ENCODE data around the gene DYNC1I1.

The DYNC1I1 gene

DNA sequence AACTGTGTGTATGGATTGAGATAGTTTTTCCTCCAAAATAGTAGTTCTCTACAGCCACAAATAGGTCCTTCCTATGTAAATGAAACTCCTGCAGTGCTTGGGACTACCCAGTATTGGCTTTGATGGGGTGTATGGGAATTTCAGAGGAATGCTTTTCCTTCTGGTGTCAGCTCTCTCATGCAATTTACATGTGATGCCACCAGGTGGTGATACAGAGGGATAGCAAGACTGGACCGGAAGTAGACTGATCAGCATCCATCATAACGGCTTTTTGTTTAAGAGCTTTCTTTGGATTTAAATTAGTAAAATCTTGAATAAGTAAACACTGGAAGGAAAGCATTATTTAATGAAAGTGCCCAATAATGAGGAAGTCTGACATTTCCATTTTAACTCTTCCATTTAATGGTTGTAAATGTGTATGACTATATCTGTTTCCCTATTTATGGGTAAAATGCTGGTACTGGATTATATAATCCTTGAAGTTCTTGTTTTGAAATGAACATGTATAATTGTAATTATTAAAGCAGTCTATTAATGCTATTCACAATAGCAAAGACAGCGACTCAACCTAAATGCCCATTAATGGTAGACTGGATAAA, 22.7 kb downstream of the DYNC1I1 start:
- H3K27me3 ChIP-seq (replicated peaks; ENCODE audit: control insufficient read depth, insufficient read depth, low read length): no peaks in the 10 kb centered on the region
- DNase-seq (ENCODE audit: low read depth): no peak
- H3K4me3 ChIP-seq (ENCODE audit: low read length): no peak overlapping the region
- no peaks in the 10 kb centered on the region for H3K9me3 ChIP-seq (ENCODE audit: control insufficient read depth, low read length)
- no peaks in the 10 kb centered on the region for H3K4me1 ChIP-seq (ENCODE audit: control insufficient read depth, insufficient read depth, low read length)
- H3K36me3 ChIP-seq (ENCODE audit: control insufficient read depth, insufficient read depth, low read length, severe bottlenecking): no peaks in the 10 kb centered on the region
- no peak overlapping the region for H3K9ac ChIP-seq (ENCODE audit: low read length)

DNA sequence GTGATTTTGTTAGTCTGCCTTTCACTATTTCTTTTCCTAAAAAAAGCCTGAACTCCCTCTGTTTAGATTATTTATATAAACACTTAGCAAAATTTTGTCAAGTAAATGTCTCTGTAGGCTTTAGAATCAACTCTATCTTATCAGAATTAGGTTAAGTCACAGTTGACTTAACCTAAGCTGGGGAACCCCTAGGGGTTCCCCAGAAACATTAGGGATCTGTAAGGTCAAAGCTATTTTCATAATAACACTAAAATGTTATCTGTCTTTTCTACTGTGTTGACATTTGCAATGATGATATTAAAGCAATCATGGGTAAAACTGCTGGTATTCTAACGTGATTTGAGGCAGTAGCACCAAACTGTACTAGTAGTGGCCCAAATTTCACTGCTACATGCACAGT, 24.3 kb downstream of the DYNC1I1 start:
- no peak overlapping the region for H3K4me3 ChIP-seq (ENCODE audit: low read length)
- H3K9ac ChIP-seq (ENCODE audit: low read length): no peak overlapping the region
- DNase-seq (ENCODE audit: low read depth): no peak
- H3K36me3 ChIP-seq (ENCODE audit: control insufficient read depth, insufficient read depth, low read length, severe bottlenecking): no peaks in the 10 kb centered on the region
- H3K9me3 ChIP-seq (ENCODE audit: control insufficient read depth, low read length): no peaks in the 10 kb centered on the region
- H3K4me1 ChIP-seq (ENCODE audit: control insufficient read depth, insufficient read depth, low read length): no peaks in the 10 kb centered on the region
- no peaks in the 10 kb centered on the region for H3K27me3 ChIP-seq (replicated peaks; ENCODE audit: control insufficient read depth, insufficient read depth, low read length)

DNA sequence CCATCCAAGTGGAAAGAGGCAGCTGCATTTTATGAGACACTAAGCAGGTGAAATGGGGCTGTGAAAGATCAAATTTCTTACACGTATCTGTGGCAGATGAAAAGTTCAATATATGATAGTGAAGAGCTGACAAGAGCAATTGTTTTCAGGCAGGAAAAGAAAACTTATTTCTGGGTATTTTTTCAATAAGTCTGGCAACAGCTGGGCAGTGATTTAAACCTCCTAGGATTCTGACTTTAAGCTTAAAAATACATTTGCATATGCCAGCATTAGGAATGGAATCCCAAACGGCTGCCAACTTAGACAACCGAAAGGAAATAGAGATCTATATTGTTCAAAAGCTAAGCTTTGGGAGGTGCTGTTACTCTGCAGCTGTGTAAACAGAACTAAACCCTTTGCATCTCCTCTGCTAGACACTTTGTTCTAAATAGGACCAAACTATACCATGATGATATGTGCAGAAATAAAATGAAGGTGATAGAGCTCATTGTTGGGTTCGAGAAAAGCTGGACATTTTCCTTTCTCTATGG, 26.1 kb downstream of the DYNC1I1 start:
- no peak overlapping the region for H3K9ac ChIP-seq (ENCODE audit: low read length)
- H3K27me3 ChIP-seq (replicated peaks; ENCODE audit: control insufficient read depth, insufficient read depth, low read length): no peaks in the 10 kb centered on the region
- no peaks in the 10 kb centered on the region for H3K9me3 ChIP-seq (ENCODE audit: control insufficient read depth, low read length)
- H3K36me3 ChIP-seq (ENCODE audit: control insufficient read depth, insufficient read depth, low read length, severe bottlenecking): no peaks in the 10 kb centered on the region
- H3K4me1 ChIP-seq (ENCODE audit: control insufficient read depth, insufficient read depth, low read length): peaks cover 3% of the 10 kb centered on the region
- peak; percentile 21 for DNase-seq (ENCODE audit: low read depth)
- H3K4me3 ChIP-seq (ENCODE audit: low read length): no peak overlapping the region

DNA sequence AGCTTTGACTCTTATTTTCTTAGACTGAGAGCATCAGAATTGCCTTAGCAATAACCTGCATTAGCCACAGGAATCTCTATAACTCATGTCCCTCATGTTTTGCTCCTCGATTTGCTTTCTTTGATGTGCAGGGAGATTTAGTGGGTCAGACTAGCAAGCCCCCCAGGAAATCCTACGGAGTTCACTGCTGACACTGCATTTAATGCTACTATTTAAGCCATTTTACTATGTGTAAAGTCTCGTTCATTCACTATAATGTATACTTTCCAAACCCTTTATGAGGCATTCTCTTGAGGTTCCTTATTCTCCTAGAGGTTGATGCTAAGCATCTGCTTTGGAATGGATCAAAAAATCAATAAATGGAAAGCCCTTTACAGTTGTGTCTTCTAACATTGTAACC, 28.4 kb downstream of the DYNC1I1 start:
- H3K9ac ChIP-seq (ENCODE audit: low read length): no peak overlapping the region
- no peak overlapping the region for H3K4me3 ChIP-seq (ENCODE audit: low read length)
- no peak for DNase-seq (ENCODE audit: low read depth)
- H3K4me1 ChIP-seq (ENCODE audit: control insufficient read depth, insufficient read depth, low read length): peaks cover 3% of the 10 kb centered on the region
- H3K27me3 ChIP-seq (replicated peaks; ENCODE audit: control insufficient read depth, insufficient read depth, low read length): no peaks in the 10 kb centered on the region
- H3K9me3 ChIP-seq (ENCODE audit: control insufficient read depth, low read length): no peaks in the 10 kb centered on the region
- H3K36me3 ChIP-seq (ENCODE audit: control insufficient read depth, insufficient read depth, low read length, severe bottlenecking): no peaks in the 10 kb centered on the region

DNA sequence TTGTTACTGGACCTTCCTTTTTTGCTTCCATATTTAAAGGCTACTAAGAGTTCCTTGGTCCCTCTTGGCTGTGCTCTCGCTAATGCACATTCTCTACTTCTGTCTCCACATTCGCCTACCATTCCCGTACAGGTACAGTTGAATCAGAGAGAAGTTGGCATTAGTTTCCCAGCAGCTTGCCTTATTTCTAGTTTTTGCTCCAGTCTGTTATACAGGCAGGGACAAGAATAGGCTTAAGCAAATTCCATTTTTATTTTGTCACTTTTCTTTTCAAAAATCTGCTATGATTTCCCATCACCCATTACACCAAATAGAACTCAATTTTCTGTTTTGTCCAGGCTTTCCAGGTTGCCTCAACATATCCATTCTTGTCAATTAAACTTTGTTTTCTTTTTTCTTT, 29.9 kb downstream of the DYNC1I1 start:
- no peaks in the 10 kb centered on the region for H3K27me3 ChIP-seq (replicated peaks; ENCODE audit: control insufficient read depth, insufficient read depth, low read length)
- H3K4me3 ChIP-seq (ENCODE audit: low read length): no peak overlapping the region
- H3K4me1 ChIP-seq (ENCODE audit: control insufficient read depth, insufficient read depth, low read length): peaks cover 3% of the 10 kb centered on the region
- no peaks in the 10 kb centered on the region for H3K9me3 ChIP-seq (ENCODE audit: control insufficient read depth, low read length)
- no peaks in the 10 kb centered on the region for H3K36me3 ChIP-seq (ENCODE audit: control insufficient read depth, insufficient read depth, low read length, severe bottlenecking)
- H3K9ac ChIP-seq (ENCODE audit: low read length): no peak overlapping the region
- DNase-seq (ENCODE audit: low read depth): no peak

DNA sequence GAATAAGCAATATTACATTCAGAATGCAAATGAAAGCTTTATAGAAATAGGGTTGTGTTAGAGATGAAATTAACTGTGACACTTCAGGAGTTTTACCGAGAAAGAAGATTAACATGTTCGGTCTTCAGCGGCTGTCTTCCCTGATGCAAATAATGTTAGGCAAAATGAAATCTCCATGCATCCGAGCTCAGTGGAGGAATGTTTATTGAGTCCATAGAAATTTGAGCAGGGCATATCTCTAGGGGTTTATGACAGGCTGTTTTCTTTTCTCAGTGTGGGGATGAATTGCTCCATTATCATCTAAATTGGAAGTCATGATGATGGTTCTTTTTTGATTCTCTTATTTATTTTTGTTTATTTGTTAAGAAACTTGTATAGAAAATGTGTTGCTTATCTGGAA, 31.7 kb downstream of the DYNC1I1 start:
- DNase-seq (ENCODE audit: low read depth): no peak
- no peaks in the 10 kb centered on the region for H3K36me3 ChIP-seq (ENCODE audit: control insufficient read depth, insufficient read depth, low read length, severe bottlenecking)
- H3K4me1 ChIP-seq (ENCODE audit: control insufficient read depth, insufficient read depth, low read length): peaks cover 3% of the 10 kb centered on the region
- H3K9me3 ChIP-seq (ENCODE audit: control insufficient read depth, low read length): no peaks in the 10 kb centered on the region
- H3K4me3 ChIP-seq (ENCODE audit: low read length): no peak overlapping the region
- H3K27me3 ChIP-seq (replicated peaks; ENCODE audit: control insufficient read depth, insufficient read depth, low read length): no peaks in the 10 kb centered on the region
- H3K9ac ChIP-seq (ENCODE audit: low read length): no peak overlapping the region

DNA sequence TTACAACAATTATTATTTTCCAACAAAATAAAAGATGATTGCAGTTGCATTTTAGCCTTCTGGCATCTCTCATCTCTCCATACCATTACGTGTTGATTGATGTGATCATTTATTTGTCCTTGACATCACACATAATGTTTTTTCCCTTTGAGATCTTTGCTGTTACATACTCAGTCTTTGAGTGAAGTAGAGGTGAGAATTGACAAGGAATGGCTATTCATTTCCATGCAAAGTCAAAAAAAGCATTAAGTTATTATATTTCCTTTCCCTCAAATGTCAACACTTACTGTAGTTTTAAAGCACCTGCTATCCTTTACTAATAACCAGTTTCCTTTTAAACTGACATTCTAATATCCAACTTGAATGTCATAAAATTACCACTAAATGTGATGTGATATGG, 33.6 kb downstream of the DYNC1I1 start:
- H3K4me1 ChIP-seq (ENCODE audit: control insufficient read depth, insufficient read depth, low read length): peaks cover 6% of the 10 kb centered on the region
- no peaks in the 10 kb centered on the region for H3K9me3 ChIP-seq (ENCODE audit: control insufficient read depth, low read length)
- no peak for DNase-seq (ENCODE audit: low read depth)
- H3K9ac ChIP-seq (ENCODE audit: low read length): no peak overlapping the region
- H3K4me3 ChIP-seq (ENCODE audit: low read length): no peak overlapping the region
- no peaks in the 10 kb centered on the region for H3K36me3 ChIP-seq (ENCODE audit: control insufficient read depth, insufficient read depth, low read length, severe bottlenecking)
- no peaks in the 10 kb centered on the region for H3K27me3 ChIP-seq (replicated peaks; ENCODE audit: control insufficient read depth, insufficient read depth, low read length)

DNA sequence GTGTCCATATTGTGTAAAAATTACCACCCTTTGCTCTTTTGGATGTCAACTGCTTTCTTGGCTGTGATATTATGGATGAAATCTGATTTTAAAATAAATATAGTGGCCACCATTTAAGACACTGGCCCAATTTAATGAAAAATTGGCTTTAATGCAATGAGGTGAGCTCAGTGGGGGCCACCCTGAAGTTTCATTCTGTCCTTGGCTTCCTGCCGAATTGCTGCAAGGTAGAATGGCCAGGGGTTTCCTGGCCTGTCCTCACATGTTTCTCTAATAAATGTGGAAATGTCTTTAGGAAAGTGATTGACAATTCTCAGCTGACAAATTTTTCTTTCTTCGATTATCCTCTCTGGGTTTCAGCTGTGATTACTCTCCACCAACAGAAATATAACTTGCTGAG, 36.0 kb downstream of the DYNC1I1 start:
- no peaks in the 10 kb centered on the region for H3K36me3 ChIP-seq (ENCODE audit: control insufficient read depth, insufficient read depth, low read length, severe bottlenecking)
- H3K27me3 ChIP-seq (replicated peaks; ENCODE audit: control insufficient read depth, insufficient read depth, low read length): no peaks in the 10 kb centered on the region
- H3K4me3 ChIP-seq (ENCODE audit: low read length): no peak overlapping the region
- DNase-seq (ENCODE audit: low read depth): no peak
- H3K9me3 ChIP-seq (ENCODE audit: control insufficient read depth, low read length): no peaks in the 10 kb centered on the region
- peaks cover 15% of the 10 kb centered on the region for H3K4me1 ChIP-seq (ENCODE audit: control insufficient read depth, insufficient read depth, low read length)
- no peak overlapping the region for H3K9ac ChIP-seq (ENCODE audit: low read length)

DNA sequence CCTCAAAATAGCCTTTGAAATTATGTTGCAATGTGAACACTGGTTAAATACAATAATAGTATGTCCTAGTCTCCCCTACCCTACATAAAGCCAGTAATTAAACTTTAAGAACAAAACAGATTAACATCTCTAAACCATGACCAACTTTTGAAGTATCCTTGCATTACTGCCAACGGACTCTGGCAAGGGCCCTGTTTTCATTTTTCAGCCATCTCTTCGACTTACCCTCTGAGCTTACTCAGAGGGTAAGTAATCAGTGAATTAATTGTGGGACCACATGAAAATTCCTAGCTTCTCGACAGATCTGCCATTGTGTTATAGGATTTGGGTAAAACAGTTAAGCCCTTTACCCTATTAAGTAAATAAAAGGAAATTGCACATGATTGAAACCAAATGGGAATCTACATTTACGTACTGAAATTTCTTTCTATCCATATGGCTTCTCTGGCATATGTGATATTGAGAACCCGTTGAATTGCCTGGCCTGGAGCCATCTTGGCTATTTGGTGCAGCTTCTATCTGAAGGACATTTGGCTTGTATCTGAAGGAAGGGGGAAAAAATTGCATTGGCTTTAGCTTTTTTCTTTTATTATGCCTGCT, 39.6 kb downstream of the DYNC1I1 start:
- Histone ChIP-seq H3K4me3 (ENCODE audit: low read length) (peak overlapping the region; percentile 53), H3K9ac (ENCODE audit: low read length) (no peak overlapping the region), H3K27me3 (replicated peaks; ENCODE audit: control insufficient read depth, insufficient read depth, low read length) (no peaks in the 10 kb centered on the region), H3K9me3 (ENCODE audit: control insufficient read depth, low read length) (no peaks in the 10 kb centered on the region), H3K36me3 (ENCODE audit: control insufficient read depth, insufficient read depth, low read length, severe bottlenecking) (no peaks in the 10 kb centered on the region), H3K4me1 (ENCODE audit: control insufficient read depth, insufficient read depth, low read length) (peaks cover 15% of the 10 kb centered on the region)
- DNase-seq (ENCODE audit: low read depth): peak; percentile 6

DNA sequence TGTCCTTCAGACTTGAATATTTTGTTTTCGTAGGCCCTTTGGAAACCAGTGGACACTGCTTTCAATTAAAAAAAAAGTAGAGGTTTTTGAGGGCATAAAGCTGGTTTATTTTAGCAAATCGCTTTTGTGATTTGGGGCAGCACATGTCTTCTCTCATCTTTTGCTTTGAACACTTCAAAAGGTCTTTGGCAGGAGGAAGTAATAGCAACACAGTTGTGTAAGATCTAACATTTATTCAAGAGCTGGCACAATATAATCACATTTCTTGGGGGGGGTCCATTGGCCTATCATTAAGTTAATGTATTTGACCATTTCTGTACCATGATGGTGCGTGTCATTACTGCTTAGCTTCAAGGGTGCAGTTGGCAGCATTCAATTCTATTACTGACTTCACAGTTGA, 42.4 kb downstream of the DYNC1I1 start:
- H3K9me3 ChIP-seq (ENCODE audit: control insufficient read depth, low read length): no peaks in the 10 kb centered on the region
- no peak overlapping the region for H3K9ac ChIP-seq (ENCODE audit: low read length)
- H3K4me1 ChIP-seq (ENCODE audit: control insufficient read depth, insufficient read depth, low read length): peaks cover 19% of the 10 kb centered on the region
- DNase-seq (ENCODE audit: low read depth): no peak
- no peaks in the 10 kb centered on the region for H3K36me3 ChIP-seq (ENCODE audit: control insufficient read depth, insufficient read depth, low read length, severe bottlenecking)
- H3K4me3 ChIP-seq (ENCODE audit: low read length): no peak overlapping the region
- H3K27me3 ChIP-seq (replicated peaks; ENCODE audit: control insufficient read depth, insufficient read depth, low read length): no peaks in the 10 kb centered on the region

DNA sequence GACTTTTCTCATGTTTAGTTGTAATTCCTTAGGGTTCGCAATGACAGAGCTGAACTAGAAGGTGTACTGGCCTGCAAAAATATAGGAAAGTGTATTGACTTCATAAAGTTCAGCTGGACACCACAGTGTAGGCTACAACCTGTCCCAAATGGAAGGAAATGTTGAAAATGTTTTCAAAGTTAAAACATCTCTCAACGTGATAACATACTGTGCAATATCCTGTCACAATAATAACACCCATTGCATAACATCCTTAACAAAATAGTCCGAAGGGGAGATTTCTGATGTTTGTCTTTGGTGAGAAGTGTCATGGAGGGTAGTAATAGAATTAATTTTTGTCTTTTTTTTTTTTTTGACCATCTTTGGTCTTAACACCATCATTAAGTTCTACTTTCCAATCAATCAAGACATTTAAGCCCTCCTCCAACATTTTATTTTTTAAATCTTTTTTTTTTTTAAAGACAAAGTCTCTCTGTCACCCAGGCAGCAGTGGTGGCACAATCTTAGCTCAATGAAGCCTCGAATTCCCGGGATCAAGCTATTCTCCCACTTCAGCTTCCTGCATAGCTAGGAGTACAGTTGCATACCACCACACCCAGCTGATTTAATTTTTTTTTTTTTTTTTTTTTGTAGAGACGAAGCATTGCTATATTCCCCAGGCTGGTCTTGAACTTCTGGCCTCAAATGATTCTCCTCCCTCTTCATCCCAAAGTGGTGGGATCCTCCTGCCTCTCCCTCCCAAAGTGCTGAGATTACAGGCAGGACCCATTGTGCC, 45.7 kb downstream of the DYNC1I1 start:
- H3K4me1 ChIP-seq (ENCODE audit: control insufficient read depth, insufficient read depth, low read length): peaks cover 4% of the 10 kb centered on the region
- H3K4me3 ChIP-seq (ENCODE audit: low read length): no peak overlapping the region
- no peak for DNase-seq (ENCODE audit: low read depth)
- H3K9me3 ChIP-seq (ENCODE audit: control insufficient read depth, low read length): no peaks in the 10 kb centered on the region
- no peak overlapping the region for H3K9ac ChIP-seq (ENCODE audit: low read length)
- H3K36me3 ChIP-seq (ENCODE audit: control insufficient read depth, insufficient read depth, low read length, severe bottlenecking): no peaks in the 10 kb centered on the region
- H3K27me3 ChIP-seq (replicated peaks; ENCODE audit: control insufficient read depth, insufficient read depth, low read length): no peaks in the 10 kb centered on the region
